Stimulated activated CD8-positive, alpha-beta memory T cell treated with anti-CD3 and anti-CD28 coated beads, Interleukin-4, amount 100 ng/mL, for 24 hours (primary cell): ENCODE data around the gene DHRS11.
A peak's percentile ranks its signal among the peaks of the same experiment; 100 is the strongest.

ENCODE experiments used
- DNase-seq: peaks from one replicate; pipeline ENCODE4 v3.0.0-alpha.2; 2020; ENCODE audit warnings: low read depth

DHRS11 gene, protein sequence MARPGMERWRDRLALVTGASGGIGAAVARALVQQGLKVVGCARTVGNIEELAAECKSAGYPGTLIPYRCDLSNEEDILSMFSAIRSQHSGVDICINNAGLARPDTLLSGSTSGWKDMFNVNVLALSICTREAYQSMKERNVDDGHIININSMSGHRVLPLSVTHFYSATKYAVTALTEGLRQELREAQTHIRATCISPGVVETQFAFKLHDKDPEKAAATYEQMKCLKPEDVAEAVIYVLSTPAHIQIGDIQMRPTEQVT

DNA sequence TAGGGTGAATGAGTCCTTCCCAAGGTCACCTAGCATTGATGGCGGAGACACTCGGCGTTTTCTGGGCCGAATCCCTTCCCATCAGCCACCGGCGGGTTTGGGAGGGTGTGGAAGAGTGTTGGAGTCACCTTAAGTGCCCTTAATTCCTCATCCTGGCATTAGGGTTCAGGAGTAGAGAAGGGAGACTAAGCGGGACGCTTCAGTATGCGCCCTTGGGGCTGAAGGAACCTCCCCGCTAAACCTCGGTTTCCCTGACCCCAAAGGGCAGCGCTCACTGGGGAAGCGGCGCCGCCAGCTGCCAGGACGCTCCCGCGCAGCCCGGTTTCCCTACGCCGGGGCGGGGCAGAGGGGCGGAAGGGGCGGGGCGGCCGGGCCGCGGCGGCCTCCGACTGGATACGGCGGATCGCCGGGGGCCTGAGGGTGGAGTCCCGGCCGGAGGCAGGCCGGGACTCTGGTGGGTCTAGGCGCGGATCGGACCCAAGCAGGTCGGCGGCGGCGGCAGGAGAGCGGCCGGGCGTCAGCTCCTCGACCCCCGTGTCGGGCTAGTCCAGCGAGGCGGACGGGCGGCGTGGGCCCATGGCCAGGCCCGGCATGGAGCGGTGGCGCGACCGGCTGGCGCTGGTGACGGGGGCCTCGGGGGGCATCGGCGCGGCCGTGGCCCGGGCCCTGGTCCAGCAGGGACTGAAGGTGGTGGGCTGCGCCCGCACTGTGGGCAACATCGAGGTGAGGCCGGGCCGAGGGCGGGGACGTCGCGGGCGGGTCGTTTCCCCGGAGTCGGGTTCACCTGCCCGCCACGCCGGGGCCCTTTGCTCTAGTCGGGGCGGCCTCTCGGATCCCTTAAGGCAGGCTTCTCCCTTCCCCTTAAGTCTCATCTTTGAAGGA lies at the start of gene DHRS11:
Gene DHRS11 (plus strand): TSS at position 446 of the 882 bp plus-strand sequence. CDS start 131 bp downstream, at position 577.
- DNase-seq = peak; percentile 75

DNA sequence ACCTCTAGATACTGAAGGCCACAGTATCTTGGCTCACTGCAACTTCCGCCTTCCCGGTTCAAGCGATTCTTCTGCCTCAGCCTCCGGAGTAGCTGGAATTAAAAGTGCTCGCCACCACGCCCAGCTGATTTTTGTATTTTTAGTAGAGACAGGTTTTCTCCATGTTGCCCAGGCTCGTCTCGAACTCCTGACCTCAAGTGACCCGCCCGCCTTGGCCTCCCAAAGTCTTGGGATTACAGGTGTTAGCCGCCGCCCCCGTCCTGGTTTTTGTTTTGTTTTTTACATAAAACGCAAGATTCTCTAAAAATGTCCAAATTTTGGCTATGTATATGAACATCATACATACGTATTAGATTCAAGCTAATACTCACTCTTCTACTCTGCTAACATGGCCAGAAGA lies 48.9 kb upstream of the DHRS11 start:
- DNase-seq = no peak

DNA sequence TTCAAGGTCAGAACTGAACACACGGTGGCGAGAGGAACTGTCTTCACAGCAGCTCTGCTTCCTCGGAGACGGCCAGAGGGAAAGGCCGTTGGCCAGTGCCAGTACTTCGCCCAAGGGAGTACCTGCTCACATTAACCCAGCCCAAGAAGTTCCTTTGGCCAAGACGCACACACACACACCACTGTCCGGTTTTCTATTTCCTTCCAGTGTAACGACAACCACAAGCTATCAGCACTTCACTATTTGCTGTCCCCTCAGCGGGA lies 47.7 kb upstream of the DHRS11 start:
- no peak for DNase-seq

DNA sequence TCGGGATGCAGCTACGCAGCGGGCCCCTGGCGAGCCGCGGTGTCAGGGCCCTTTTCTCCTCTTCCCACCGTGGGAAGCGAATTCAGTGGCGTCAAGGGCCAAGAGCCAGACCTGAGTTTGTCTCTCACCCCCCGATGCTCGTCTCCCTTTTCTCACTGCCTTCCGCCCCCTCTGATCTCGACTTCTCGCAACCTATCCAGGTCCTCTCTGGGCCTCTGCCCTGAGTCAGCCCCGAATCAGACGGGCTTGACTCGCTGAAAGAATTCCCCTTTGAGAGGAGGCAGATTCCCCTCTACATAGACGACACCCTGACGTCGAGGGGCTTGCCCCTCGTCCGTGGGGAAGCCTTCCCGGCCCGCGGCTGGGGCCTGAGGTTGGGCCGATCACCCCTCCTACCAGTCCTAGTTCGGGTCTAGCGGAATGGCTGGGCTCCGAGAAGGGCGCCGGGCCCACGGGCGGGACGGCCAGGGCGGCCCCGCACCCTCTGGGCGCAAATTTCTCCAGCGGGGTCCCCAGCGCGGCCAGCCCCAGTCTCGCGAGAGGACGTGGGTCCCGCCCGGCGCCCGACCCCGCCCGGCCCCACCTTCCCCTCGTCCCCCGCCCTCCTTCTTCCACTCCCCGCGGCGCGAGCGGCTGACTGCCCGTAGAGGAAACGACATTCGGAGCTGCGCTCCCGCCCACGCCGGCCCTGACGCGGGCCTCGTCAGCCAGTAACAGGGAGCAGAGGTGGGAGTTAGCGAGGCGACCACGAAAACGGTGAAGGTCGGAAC lies 47.2 kb upstream of the DHRS11 start, which contains the start of gene GGNBP2:
Gene GGNBP2 (plus strand): TSS at position 613 of the 770 bp plus-strand sequence. CDS start 806 bp downstream, outside the sequence.
- peak; percentile 83 for DNase-seq

DNA sequence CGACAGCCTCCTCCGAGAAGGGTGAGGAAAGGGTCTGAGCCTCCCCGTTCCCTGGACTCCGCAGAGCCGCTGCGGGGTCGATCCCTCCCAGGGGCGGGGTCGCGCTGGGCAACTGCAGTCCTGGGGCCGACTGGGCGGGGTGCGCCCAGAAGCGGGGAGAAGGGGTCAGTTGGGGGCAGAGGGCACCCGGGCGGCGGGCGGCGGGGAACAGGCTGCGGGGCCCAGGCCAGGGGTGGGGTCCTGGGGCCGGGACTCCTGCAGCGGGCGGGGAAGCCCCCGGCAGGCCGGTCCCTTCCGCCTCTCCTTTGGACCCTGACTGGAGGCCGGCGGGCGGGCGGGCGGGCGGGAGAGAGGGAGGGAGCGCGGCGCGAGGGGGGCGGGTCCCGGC lies 46.6 kb upstream of the DHRS11 start:
- DNase-seq = no peak

DNA sequence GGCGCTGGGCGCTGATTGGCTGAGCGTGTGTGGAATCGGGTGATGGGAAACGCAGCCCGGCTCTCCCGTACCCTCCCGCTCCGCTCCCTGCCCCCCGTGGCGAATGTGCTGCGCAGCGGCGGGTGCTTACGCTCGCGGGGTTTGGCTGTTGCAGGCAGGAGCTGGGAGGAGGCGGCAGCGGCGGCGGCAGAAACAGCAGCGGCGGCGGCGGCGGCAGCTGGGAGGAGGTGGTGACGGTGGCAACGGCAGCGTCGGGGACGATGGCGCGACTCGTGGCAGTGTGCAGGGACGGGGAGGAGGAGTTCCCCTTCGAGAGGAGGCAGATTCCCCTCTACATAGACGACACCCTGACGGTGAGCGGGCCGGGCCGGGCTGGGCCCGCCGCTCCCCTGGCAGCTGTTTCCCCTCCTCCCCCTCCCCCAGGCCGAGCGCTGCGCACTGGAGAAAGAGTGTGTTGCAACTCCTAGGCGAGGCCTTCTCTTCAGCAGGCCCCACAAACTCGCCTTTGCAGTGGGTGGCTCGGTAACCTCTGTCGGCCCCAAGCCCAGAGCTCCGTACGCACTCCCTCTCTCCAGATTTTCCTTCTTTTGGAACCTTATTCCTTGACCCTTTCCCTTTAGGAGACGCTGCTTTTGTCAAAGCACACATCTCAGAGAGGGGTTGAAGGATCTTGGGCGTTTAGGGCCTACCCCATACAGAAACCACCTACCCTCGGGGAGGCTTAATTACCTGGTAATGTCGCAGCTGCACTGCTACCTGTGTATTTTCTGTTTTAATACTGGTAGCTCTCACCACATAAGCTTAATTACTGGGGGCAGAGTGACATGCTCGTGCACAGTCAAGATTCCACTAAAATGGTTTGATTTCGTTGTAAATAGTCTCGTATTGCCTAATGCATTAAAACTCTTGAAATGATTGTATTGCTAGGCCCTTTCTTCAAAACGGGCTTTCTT lies 45.9 kb upstream of the DHRS11 start:
- peak; percentile 92 for DNase-seq

DNA sequence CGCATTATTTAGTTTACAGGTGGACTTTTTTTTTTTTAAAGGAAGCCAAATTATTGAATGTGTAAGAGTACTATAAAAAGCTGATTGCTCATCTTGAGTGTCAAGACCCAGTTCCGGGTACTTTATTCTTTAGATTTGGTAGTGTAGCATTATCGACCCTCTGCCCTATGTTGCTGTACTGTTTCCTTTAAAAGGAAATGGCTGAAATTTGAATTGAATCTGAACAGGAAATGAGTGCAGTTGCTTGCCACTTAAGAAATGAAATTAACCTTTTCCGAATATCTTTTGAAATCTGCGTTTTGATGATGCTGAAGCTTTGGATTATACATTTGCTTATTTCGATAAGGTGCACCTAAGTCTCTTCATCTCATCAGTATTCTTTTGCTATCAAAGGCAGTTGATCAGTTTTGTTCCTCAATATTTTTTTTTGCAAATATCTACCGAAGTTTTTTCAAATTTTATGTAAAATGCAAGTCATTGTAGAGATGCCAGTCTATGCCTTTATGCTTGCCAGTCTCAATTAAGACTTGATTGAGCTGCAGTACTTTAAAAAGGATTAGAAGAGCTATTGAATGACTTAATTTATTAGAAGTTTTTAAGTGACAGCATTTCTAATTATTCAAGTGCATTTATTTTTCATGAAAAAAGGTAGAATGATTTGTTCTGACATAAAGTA lies 45.1 kb upstream of the DHRS11 start:
- DNase-seq = no peak

DNA sequence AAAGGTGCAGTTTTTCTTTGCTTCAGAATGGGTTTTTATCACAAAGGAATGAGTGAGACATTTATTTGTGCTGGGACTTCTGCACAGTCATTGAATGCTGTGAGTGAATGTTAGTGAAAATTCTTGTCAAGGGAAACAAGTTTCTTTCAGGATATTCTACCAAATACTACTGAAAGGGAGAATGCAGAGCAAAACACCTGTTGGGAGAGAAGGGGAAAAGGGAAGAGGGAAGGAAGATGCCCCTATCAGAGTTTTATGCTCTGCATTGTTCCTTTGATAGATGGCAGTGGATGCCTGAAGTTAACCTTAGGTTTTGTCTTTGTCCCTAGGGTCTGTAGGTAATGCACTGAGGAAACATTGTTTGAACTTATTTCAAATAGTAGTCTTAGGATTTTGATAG lies 43.9 kb upstream of the DHRS11 start:
- no peak for DNase-seq

DNA sequence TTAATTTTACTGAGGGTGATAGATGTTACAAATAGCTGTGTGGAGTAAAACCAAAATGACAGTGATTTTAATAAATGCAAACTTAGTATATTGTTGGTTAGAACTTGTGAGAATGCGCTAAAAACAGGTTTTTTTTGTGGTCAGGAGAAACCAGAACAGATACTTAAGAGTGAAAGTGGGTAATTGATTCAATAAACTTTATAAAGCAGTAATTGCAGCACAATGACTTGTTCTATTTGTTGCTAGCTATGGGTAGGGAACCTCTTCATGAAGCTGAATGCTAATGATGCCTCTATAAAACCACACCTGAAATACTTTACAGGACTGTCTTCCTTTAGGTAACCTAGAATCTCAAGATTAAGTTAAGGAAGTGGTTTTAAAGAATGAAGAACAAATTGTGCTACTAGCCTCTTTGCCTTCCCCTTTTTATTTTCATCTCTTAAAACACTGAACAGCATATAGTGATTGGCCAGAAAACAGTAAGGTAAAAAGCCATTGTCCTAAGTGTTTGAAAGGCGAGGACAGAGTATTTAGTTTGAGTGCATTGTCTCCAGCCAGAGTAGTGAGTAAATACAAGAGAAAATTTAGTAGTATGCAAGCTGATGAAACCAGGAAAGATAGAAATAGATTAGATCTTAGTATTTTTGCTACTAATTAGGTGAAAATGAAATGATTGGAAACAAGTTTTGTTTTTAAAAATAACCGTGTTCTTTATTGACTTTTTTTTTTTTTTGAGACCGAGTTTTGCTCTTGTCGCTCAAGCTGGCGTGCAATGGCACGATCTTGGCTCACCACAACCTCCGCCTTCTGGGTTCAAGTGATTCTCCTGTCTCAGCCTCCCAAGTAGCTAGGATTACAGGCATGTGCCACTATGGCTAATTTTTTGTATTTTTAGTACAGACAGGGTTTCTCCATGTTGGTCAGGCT lies 40.9 kb upstream of the DHRS11 start:
- DNase-seq = no peak

DNA sequence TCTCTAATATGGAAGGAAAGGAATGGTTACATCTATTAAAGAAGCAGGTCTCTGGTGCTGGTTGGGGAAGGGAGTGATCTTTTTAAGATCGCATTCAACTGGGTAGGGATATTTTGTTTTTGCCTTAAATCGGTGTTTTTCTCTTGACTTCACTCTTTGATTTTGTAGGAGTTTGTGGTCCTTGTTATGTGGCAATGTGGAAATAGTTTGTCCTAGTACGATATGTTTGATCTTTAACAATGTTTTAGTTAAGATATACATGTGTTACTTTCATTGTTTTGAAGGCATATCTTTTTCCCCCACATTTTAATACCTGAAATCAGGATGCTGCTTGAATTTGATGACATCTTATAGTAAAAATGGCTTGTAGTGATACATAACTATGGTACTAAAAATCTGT lies 38.2 kb upstream of the DHRS11 start:
- DNase-seq = no peak

DNA sequence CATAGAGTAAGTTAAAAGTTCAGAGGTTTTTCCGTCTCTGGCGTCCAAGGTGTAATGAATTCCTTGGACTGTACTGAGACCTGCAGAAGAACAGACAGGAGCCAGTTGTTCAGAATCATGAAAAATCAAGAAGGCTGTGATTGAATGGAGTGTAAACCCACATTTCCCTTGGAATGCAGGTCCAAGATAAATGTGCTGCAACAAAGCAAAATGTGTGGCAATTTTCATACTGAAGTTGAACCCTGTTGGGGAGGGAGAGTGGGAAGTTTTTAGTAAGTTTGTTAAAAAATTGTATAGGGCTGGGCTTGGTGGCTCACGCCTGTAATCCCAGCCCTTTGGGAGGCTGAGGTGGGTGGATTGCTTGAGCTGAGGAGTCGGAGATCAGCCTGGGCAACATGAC lies 25.6 kb upstream of the DHRS11 start:
- no peak for DNase-seq

DNA sequence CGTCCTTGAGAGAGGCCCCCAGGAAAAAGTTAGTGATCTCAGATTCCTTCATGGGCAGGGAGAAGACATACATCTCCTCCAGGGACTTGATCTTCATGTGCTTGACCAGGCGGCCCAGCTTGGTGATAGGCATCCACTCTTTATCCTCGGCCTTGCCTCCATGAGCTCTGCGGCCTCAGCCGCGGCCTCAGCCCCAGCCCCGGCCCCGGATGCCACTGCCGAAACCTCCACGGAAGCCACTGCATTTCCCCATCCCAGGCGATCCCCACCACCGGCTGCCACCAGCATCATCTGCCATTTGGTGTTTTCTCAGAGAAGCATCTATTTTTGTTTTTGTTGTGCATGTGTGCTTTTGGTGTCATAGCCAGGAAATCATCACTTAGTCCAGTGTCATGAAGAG lies 16.7 kb upstream of the DHRS11 start:
- no peak for DNase-seq

DNA sequence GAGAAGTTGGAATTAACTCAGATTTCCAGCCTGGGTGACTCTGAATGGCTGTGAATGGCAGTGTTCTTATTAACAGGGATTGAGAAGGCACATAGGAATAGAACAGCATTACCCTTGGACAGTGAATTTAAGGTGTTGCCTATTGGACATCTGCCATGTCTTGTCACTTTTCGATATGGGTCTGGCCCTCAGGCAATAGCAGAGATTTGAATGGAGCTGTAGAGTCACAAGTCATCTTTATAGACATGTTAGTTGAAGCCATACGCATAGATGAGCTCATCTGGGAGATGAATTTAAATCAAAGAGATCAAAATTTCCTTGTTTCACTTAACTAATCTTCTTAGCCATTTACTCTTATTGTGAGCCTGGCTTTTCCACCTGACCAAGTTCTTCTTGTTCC lies 14.9 kb upstream of the DHRS11 start:
- DNase-seq = no peak

DNA sequence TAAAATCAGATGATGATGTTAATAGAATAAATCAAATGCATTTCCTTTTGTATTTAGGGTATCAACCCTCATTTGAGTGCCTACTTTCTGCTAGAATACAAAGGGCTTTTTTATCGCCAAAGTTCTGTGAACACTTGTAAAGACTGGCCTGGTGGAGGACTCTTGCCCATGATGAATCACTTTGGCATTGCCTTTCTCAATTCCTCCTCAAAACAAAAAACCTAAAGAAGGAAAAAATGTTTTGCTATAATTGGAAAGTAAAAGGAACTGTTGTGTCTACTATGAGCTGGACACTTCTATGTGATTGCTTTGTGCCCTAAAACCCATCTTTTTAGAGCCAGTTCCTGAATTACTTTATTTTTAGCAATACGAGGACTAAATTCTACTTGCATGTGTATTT lies 13.0 kb upstream of the DHRS11 start:
- DNase-seq = no peak

DNA sequence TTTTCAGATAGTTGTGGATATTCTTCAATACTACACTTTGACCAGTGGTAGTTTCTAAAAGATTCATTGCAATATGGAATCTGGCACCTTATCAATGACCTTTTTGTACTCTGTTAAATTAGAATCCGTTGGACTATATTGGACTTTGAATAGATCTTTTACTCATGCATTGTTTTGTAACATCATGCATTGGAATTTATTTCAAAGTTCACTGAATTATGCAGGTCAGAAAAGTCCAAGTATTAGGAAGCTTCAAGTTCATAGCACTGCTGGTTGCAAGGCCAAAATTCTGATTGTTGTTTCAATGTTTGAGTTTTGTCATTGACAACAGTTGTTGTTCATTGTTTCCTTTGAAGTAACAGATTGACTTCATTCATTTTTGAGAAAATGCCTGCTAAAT lies 7.9 kb upstream of the DHRS11 start:
- DNase-seq = no peak

DNA sequence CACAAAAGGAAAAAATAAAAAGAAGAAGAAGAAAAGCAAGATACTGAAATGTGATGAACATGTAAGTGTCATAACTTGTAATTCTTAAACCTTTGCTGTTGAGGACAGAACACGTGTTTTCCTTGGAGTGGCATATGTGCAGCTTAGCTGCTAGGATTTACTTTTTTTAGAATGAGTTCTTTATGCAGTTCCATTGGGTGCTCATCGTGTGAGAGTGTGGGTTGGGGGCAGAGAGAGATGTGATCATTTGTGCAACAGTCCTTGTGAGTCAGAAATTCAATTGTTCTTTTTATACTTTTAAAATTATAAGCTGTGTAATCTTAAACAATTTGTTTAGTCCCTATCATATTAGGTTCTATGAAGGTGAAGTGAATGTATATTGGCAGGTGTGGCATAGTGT lies 5.5 kb upstream of the DHRS11 start:
- DNase-seq = no peak

DNA sequence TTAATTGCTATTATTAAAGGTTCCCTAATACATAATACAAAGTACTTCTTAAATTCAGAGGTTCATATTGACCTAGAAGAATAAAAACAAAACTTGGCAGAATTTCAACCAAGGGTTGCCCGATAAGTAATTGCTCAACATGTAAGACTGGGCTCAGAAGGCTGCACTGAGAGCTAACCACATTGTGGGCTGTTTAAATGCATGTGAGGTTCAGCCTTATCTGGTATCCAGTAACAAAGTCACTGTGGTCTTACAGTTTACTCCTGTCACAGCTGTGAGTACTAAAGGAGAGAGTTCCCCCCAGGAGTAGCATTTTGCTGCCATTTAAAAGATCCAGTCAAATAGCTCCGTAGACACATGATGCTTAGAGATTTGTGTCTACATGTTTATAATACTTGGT lies 1.6 kb upstream of the DHRS11 start:
- no peak for DNase-seq

DNA sequence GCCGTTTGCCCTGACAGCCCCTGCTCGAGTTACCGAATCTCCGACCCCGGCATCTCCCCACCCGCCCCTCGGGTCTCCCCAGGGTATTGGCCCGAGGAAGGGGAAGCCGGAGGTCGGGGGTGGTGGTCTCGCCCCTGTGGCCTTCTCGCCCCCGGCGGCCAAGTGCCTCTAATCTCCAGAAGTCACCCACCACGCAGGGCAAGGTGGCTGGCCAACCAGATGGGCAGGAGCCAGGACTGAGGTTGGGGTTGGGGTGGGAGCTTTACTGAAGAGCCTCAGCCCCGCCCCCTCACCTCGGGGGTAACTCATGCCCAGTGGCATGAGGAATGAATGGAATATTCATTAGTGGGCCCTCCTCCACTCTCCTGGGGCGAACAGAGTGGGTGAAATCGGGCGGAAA lies 637 bp downstream of the DHRS11 start:
- DNase-seq = no peak

DNA sequence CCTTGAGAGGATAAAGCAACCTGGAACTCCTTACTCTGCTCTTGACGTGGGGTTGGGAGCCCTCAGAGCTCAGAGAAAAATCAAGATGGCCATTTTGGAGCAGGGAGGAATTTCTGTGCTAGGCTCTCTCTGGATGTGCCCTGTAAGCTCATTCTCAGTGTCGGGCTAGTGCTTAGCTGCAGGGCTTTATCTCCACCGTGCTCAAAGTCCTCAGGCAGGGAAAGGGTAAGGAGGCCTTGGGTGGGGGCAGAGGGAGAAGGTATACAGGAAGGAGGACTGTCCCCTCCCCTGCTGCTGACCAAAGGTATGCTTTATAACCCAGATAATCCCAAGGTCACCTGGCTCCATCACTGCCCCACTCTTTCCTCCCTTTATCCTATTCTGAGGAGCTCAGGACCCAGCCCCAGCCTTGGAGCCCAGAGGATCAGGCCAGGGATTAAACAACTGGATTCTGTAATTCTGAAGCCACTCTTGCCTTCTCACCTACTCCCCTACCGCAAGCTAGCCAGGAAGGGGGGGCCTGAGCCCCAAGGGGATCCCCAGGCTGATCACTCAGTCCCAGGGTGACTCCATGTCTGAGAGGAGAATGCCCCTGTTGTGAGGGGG lies 1.1 kb downstream of the DHRS11 start:
- no peak for DNase-seq
